Activated CD8-positive, alpha-beta memory T cell treated with anti-CD3 and anti-CD28 coated beads, Interleukin-2, amount 50 U/mL, for 24 hours (primary cell): Measurements from ENCODE around the gene RPL10A.

ENCODE experiments used
- DNase-seq: peaks from one replicate; pipeline ENCODE4 v3.0.0-alpha.2; 2020; ENCODE audit errors: extremely low read depth

RPL10A gene

GRCh38 chr6:35476004-35476403 lies 7.8 kb downstream of the RPL10A start:
- DNase-seq: no peak

GRCh38 chr6:35477028-35477427 lies 8.8 kb downstream of the RPL10A start:
- DNase-seq: no peak

GRCh38 chr6:35477551-35478179 lies 9.5 kb downstream of the RPL10A start:
- no peak for DNase-seq

GRCh38 chr6:35478259-35478658 lies 10.1 kb downstream of the RPL10A start:
- DNase-seq: no peak

- no peak for DNase-seq
These were observed 12.0 kb downstream of the RPL10A start for GRCh38 chr6:35480176-35480575.

GRCh38 chr6:35481226-35481625 lies 13.0 kb downstream of the RPL10A start:
- no peak for DNase-seq

GRCh38 chr6:35483062-35483461 lies 14.9 kb downstream of the RPL10A start:
- DNase-seq: no peak

- no peak for DNase-seq
These were observed 15.3 kb downstream of the RPL10A start for GRCh38 chr6:35483490-35483889.

- DNase-seq: no peak
These were observed 15.9 kb downstream of the RPL10A start for GRCh38 chr6:35483893-35484645.

- DNase-seq: no peak
These were observed 16.8 kb downstream of the RPL10A start for GRCh38 chr6:35484921-35485392.

- DNase-seq: no peak
These were observed 17.2 kb downstream of the RPL10A start for GRCh38 chr6:35485402-35485877.

- no peak for DNase-seq
These were observed 18.1 kb downstream of the RPL10A start for GRCh38 chr6:35486005-35486925.

- DNase-seq: no peak
These were observed 19.7 kb downstream of the RPL10A start for GRCh38 chr6:35487658-35488516.

GRCh38 chr6:35488517-35488862 lies 20.3 kb downstream of the RPL10A start:
- no peak for DNase-seq

GRCh38 chr6:35489066-35489465 lies 20.9 kb downstream of the RPL10A start:
- DNase-seq: no peak

GRCh38 chr6:35489995-35490791 lies 22.0 kb downstream of the RPL10A start:
- no peak for DNase-seq

GRCh38 chr6:35490821-35491557 lies 22.8 kb downstream of the RPL10A start:
- DNase-seq: no peak

GRCh38 chr6:35491558-35492257 lies 23.5 kb downstream of the RPL10A start:
- DNase-seq: no peak
